ENCODE data around the gene SRCAP. TPM values are rescaled to one million over a fixed set of nuclear protein-coding genes. Genes with fewer than 3 reads are reported as not detected.

Gene SRCAP
- total and polyA plus RNA-seq, 5 experiments from 2014 or later = 5.2 to 110 (median 31.3) TPM

DNA sequence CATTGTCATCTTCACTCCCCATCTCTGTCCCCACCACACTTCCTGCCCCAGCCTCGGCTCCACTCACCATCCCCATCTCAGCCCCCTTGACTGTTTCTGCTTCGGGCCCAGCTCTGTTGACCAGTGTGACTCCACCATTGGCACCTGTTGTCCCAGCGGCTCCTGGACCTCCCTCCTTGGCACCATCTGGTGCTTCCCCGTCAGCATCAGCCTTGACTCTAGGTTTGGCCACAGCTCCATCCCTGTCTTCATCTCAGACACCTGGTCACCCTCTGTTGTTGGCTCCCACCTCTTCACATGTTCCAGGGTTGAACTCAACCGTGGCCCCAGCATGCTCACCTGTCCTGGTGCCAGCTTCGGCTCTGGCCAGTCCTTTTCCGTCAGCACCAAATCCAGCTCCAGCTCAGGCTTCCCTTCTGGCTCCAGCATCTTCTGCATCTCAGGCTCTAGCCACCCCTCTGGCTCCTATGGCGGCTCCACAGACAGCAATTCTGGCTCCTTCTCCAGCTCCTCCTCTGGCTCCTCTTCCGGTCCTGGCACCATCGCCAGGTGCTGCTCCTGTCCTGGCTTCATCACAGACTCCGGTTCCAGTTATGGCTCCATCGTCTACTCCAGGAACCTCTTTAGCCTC, 24.9 kb downstream of the SRCAP start:
- ATAC-seq (no peak), DNase-seq (no peak)
- Mint-ChIP-seq H3K27ac (peak overlapping the region in 9 of 10 donors; percentile 44 to 90 (median 73)), H3K4me1 (peaks cover 14 to 36% (median 24%) of the 10 kb centered on the region in 4 donors), H3K36me3 (peaks cover 0 to 85% (median 25%) of the 10 kb centered on the region in 3 donors), H3K9me3 (no peaks in the 10 kb centered on the region), H3K27me3 (no peaks in the 10 kb centered on the region), H3K4me3 (peak overlapping the region in 1 of 10 donors; percentile 5)
- POLR2A ChIA-PET = interaction anchor here (0.6 to 1.6 kb wide), 4 partner anchors 24 to 208 kb away, joined by 4 to 6 read pairs (median 5); partner anchors contain the start of genes FBRS and PHKG2

DNA sequence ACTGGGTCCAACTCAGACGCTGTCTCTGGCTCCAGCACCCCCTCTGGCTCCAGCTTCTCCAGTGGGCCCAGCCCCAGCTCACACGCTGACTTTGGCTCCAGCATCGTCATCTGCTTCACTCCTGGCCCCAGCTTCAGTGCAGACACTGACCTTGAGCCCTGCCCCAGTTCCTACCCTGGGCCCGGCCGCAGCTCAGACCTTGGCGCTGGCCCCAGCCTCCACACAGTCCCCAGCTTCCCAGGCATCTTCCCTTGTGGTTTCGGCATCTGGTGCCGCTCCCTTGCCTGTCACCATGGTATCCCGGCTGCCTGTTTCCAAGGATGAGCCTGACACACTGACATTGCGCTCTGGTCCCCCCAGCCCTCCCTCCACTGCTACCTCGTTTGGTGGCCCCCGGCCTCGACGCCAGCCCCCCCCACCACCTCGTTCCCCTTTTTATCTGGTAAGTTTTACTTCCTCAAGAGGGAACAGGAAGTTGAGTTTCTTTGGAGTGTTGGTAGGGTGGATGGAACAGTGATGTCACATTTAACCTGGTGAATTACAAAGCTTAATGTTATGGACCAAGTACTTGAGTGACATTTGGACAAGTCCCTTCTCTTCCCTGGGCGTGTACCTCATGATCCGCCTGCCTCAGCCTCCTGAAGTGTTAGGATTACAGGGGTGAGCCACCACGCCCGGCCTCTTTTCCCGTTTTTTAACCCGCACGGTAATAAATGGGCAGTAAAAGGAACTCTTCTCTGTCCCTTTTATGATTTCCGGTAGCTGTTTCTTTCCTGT, 25.9 kb downstream of the SRCAP start:
- ATAC-seq (no peak), DNase-seq (no peak)
- Mint-ChIP-seq H3K9me3 (no peaks in the 10 kb centered on the region), H3K4me1 (peaks cover 13 to 36% (median 25%) of the 10 kb centered on the region in 4 donors), H3K27me3 (no peaks in the 10 kb centered on the region), H3K36me3 (peaks cover 5 to 86% (median 30%) of the 10 kb centered on the region in 3 donors), H3K27ac (peak overlapping the region in 6 of 10 donors; percentile 28 to 76 (median 56)), H3K4me3 (no peak overlapping the region)
- POLR2A ChIA-PET = interaction anchor here (0.6 to 1.6 kb wide), 3 partner anchors 23 to 66 kb away, joined by 5 to 6 read pairs (median 5); partner anchors contain the start of genes FBRS and PHKG2

GRCh38 chr16:30725418-30725792, 26.4 kb downstream of the SRCAP start:
- Mint-ChIP-seq H3K36me3 (peaks cover 5 to 86% (median 31%) of the 10 kb centered on the region in 3 donors), H3K4me3 (no peak overlapping the region), H3K27ac (peak overlapping the region in 5 of 10 donors; percentile 8 to 65 (median 48)), H3K9me3 (no peaks in the 10 kb centered on the region), H3K4me1 (peaks cover 11 to 36% (median 20%) of the 10 kb centered on the region in 4 donors), H3K27me3 (no peaks in the 10 kb centered on the region)
- POLR2A ChIA-PET = interaction anchor here (1.6 kb wide), 1 partner anchor 67 kb away, joined by 5 read pairs; the partner anchor contains the start of gene FBRS
- DNase-seq = no peak
- no peak for ATAC-seq

- POLR2A ChIA-PET = interaction anchor here (0.6 to 0.9 kb wide), 2 partner anchors 22 to 349 kb away, joined by 3 read pairs; no protein-coding TSS in a partner anchor
- H3K36me3 Mint-ChIP-seq = peaks cover 5 to 83% (median 16%) of the 10 kb centered on the region in 3 donors
Measured at GRCh38 chr16:30728321-30728720, 29.4 kb downstream of the SRCAP start.

DNA sequence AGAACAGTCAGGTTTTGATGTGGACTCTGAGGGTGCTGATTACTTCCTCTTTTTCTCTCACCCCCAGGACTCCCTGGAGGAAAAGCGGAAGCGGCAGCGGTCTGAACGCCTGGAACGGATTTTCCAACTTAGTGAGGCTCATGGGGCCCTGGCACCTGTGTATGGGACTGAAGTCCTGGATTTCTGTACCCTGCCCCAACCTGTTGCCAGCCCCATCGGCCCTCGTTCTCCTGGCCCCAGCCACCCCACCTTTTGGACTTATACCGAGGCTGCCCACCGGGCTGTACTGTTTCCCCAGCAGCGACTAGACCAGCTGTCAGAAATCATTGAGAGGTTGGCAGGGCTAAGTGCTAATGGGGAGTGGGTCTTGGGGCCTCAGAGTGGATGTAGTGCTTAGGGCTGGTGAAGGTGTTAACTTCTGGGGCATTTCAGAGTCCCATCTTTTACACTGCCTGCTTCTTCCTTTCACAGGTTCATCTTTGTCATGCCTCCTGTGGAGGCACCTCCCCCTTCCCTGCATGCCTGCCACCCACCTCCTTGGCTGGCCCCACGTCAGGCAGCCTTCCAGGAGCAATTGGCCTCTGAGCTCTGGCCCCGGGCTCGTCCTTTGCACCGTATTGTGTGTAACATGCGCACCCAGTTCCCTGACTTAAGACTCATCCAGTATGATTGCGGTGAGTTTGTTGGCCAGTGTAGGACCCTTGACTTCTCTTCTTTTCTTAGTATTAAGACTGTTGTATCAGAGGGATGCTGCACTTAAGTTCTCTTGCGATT, 30.1 kb downstream of the SRCAP start:
- POLR2A ChIA-PET = interaction anchor here (0.8 to 1.3 kb wide), 2 partner anchors 9 kb away, joined by 3 read pairs; no protein-coding TSS in a partner anchor
- peak overlapping the region in 3 of 10 donors; percentile 13 to 44 (median 31) for H3K27ac Mint-ChIP-seq
- no peaks in the 10 kb centered on the region for H3K9me3 Mint-ChIP-seq

More at GRCh38 chr16:30728321-30728720, 29.4 kb downstream of the SRCAP start:
- H3K9me3 Mint-ChIP-seq = no peaks in the 10 kb centered on the region
- H3K4me3 Mint-ChIP-seq = no peak overlapping the region
- H3K27me3 Mint-ChIP-seq = no peaks in the 10 kb centered on the region
- DNase-seq = no peak
- no peak for ATAC-seq
- peak overlapping the region in 2 of 10 donors; percentile 63 to 76 for H3K27ac Mint-ChIP-seq
- H3K4me1 Mint-ChIP-seq = peaks cover 10 to 12% (median 10%) of the 10 kb centered on the region in 4 donors

DNA sequence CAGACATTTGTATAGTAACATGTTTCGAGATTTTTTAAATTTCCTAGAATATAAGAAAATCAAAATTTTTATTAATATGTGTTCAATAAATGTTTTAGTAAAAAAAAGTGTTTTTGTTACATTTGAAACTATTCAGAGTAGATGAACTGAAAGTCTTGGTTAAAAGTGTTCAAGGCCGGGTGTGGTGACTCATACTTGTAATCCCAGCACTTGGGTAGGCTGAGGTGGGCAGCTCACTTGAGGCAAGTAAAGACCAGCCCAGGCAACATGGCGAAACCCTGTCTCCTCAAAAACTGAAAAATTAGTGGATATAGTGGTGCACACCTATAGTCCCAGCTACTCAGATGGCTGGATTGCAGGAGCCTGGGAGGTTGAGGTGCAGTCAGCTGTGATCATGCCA, 32.4 kb downstream of the SRCAP start:
- peaks cover 0 to 6% (median 2%) of the 10 kb centered on the region in 4 donors for H3K4me1 Mint-ChIP-seq
- no peak for ATAC-seq
- no peak for DNase-seq
- H3K27ac Mint-ChIP-seq = peak overlapping the region in 2 of 10 donors; percentile 15 to 19
- peaks cover 5 to 85% (median 15%) of the 10 kb centered on the region in 3 donors for H3K36me3 Mint-ChIP-seq
- H3K4me3 Mint-ChIP-seq = no peak overlapping the region
- H3K27me3 Mint-ChIP-seq = no peaks in the 10 kb centered on the region
- no peaks in the 10 kb centered on the region for H3K9me3 Mint-ChIP-seq
- POLR2A ChIA-PET = no interaction called here

More for the DNA sequence above, 30.1 kb downstream of the SRCAP start:
- H3K36me3 Mint-ChIP-seq = peaks cover 5 to 83% (median 16%) of the 10 kb centered on the region in 3 donors
- H3K4me1 Mint-ChIP-seq = peaks cover 6 to 11% (median 9%) of the 10 kb centered on the region in 4 donors
- no peak for DNase-seq
- no peak overlapping the region for H3K4me3 Mint-ChIP-seq
- H3K27me3 Mint-ChIP-seq = no peaks in the 10 kb centered on the region
- no peak for ATAC-seq

DNA sequence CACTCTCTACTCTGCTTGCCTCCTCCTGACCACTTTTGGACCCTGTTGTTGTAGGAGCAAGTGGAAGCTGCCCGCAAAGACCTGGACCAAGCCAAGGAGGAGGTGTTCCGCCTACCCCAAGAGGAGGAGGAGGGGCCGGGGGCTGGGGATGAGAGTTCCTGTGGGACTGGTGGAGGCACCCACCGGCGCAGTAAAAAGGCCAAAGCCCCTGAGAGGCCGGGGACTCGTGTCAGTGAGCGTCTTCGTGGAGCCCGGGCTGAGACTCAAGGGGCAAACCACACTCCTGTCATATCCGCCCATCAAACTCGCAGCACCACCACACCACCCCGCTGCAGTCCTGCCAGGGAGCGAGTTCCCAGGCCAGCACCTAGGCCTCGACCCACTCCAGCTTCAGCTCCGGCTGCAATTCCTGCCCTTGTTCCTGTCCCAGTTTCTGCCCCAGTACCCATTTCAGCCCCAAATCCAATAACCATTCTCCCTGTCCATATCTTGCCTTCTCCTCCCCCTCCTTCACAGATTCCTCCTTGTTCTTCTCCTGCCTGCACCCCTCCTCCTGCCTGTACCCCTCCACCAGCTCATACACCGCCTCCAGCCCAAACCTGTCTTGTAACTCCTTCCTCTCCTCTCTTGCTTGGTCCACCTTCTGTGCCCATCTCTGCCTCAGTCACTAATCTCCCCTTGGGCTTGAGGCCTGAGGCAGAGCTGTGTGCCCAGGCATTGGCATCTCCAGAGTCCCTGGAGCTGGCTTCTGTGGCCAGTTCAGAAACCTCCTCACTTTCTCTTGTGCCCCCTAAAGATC, 38.2 kb downstream of the SRCAP start:
- Mint-ChIP-seq H3K4me1 (peaks cover 4 to 18% (median 11%) of the 10 kb centered on the region in 4 donors), H3K4me3 (no peak overlapping the region), H3K27me3 (no peaks in the 10 kb centered on the region), H3K36me3 (peaks cover 0 to 79% (median 16%) of the 10 kb centered on the region in 3 donors), H3K9me3 (no peaks in the 10 kb centered on the region), H3K27ac (peak overlapping the region in 5 of 10 donors; percentile 37 to 63 (median 47))
- DNase-seq (peak in 1 of 10 donors; percentile 57), ATAC-seq (no peak)
- POLR2A ChIA-PET = interaction anchor here (1.0 to 2.2 kb wide), 3 partner anchors 8 to 11 kb away, joined by 3 to 11 read pairs (median 5); partner anchors contain the start of gene PHKG2

DNA sequence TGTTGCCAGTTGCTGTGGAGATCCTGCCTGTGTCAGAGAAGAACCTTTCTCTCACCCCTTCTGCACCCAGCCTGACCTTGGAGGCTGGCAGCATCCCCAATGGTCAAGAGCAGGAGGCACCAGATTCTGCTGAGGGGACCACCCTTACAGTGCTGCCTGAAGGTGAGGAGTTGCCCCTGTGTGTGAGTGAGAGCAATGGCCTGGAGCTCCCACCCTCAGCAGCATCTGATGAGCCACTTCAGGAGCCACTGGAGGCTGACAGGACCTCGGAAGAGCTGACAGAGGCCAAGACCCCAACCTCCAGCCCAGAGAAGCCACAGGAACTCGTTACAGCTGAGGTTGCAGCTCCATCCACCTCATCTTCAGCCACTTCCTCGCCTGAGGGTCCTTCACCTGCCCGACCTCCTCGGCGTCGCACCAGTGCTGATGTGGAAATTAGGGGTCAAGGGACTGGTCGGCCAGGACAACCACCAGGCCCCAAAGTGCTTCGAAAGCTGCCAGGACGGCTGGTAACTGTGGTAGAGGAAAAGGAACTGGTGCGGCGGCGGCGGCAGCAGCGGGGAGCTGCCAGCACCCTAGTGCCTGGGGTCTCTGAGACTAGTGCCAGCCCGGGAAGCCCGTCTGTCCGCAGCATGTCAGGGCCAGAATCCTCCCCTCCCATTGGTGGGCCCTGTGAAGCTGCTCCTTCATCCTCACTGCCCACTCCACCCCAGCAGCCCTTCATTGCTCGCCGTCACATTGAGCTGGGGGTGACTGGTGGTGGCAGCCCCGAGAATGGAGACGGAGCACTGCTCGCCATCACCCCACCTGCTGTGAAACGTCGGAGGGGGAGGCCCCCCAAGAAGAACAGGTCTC, 39.0 kb downstream of the SRCAP start:
- H3K9me3 Mint-ChIP-seq = no peaks in the 10 kb centered on the region
- no peak overlapping the region for H3K4me3 Mint-ChIP-seq
- no peak for ATAC-seq
- peaks cover 0 to 79% (median 16%) of the 10 kb centered on the region in 3 donors for H3K36me3 Mint-ChIP-seq
- POLR2A ChIA-PET = interaction anchor here (1.0 to 2.2 kb wide), 2 partner anchors 9 to 10 kb away, joined by 3 to 11 read pairs; partner anchors contain the start of gene PHKG2
- no peak for DNase-seq
- H3K27ac Mint-ChIP-seq = peak overlapping the region in 3 of 10 donors; percentile 42 to 86 (median 63)
- H3K4me1 Mint-ChIP-seq = peaks cover 4 to 20% (median 12%) of the 10 kb centered on the region in 4 donors
- no peaks in the 10 kb centered on the region for H3K27me3 Mint-ChIP-seq

DNA sequence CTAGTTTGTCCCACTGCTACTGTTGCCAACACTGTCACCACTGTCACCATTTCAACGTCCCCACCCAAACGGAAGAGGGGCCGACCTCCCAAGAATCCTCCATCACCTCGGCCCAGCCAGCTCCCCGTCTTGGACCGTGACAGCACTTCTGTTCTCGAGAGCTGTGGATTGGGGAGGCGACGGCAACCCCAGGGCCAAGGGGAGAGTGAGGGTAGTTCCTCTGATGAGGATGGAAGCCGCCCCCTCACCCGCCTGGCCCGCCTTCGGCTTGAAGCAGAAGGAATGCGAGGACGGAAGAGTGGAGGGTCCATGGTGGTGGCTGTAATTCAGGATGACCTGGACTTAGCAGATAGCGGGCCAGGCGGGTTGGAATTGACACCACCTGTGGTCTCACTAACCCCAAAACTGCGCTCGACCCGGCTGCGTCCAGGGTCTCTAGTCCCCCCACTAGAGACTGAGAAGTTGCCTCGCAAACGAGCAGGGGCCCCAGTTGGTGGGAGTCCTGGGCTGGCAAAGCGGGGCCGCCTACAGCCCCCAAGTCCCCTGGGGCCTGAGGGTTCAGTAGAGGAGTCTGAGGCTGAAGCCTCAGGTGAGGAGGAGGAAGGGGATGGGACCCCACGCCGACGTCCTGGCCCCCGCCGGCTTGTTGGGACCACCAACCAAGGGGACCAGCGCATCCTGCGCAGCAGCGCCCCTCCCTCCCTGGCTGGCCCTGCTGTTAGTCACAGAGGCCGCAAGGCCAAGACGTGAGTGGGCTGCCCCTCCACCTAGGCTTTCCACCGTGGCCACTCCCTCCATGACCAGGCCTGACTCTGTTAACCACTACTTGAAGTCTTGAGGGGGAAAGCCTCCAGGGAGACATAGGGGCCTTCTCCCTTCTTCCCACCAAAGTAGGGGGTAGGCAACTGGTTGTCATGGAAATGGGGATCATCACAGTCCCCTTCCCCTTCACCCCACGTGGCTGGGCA, 40.3 kb downstream of the SRCAP start:
- peaks cover 0 to 74% (median 12%) of the 10 kb centered on the region in 3 donors for H3K36me3 Mint-ChIP-seq
- DNase-seq = no peak
- no peaks in the 10 kb centered on the region for H3K27me3 Mint-ChIP-seq
- ATAC-seq = no peak
- no peak overlapping the region for H3K4me3 Mint-ChIP-seq
- H3K4me1 Mint-ChIP-seq = peaks cover 4 to 20% (median 12%) of the 10 kb centered on the region in 4 donors
- H3K9me3 Mint-ChIP-seq = no peaks in the 10 kb centered on the region
- POLR2A ChIA-PET = interaction anchor here (2.2 kb wide), 1 partner anchor 9 kb away, joined by 11 read pairs; the partner anchor contains the start of gene PHKG2
- peak overlapping the region in 4 of 10 donors; percentile 22 to 41 (median 38) for H3K27ac Mint-ChIP-seq
